HG03095 (cell line): ENCODE measurements around the gene KIAA0825.

Source experiments
- ATAC-seq: cut with Tn5 transposase; IDR thresholded peaks from one replicate; pipeline ENCODE4 v1.9.1; 2021; ENCODE audit warnings: moderate library complexity; ENCODE audit not compliant: unreplicated experiment

Gene KIAA0825

GRCh38 chr5:94618493-94619328, at the start of gene KIAA0825, which contains the start of gene SLF1:
TSS of gene KIAA0825 (minus strand) at chr5:94618604. CDS start at chr5:94537126, 81,478 bp downstream.
TSS of gene SLF1 (plus strand) at chr5:94618669. CDS start at chr5:94628811, 10,142 bp downstream.
- peak; percentile 96 for ATAC-seq

- no peak for ATAC-seq
Observed at GRCh38 chr5:94667937-94668336, 49.5 kb upstream of the KIAA0825 start.

GRCh38 chr5:94661086-94661485, 42.7 kb upstream of the KIAA0825 start:
- no peak for ATAC-seq

- no peak for ATAC-seq
Observed at GRCh38 chr5:94660506-94660905, 42.1 kb upstream of the KIAA0825 start.

- no peak for ATAC-seq
Observed at GRCh38 chr5:94658272-94658671, 39.9 kb upstream of the KIAA0825 start.

GRCh38 chr5:94649874-94650273, 31.5 kb upstream of the KIAA0825 start:
- no peak for ATAC-seq

- ATAC-seq: no peak
Observed at GRCh38 chr5:94646758-94647157, 28.4 kb upstream of the KIAA0825 start.

- ATAC-seq: no peak
Observed at GRCh38 chr5:94645053-94645452, 26.6 kb upstream of the KIAA0825 start.

GRCh38 chr5:94640176-94640575, 21.8 kb upstream of the KIAA0825 start:
- ATAC-seq: no peak

GRCh38 chr5:94632024-94632423, 13.6 kb upstream of the KIAA0825 start:
- peak; percentile 98 for ATAC-seq

GRCh38 chr5:94627191-94627590, 8.8 kb upstream of the KIAA0825 start:
- ATAC-seq: no peak

GRCh38 chr5:94623877-94624276, 5.5 kb upstream of the KIAA0825 start:
- no peak for ATAC-seq

- ATAC-seq: no peak
Observed at GRCh38 chr5:94623011-94623410, 4.6 kb upstream of the KIAA0825 start.

- no peak for ATAC-seq
Observed at GRCh38 chr5:94621763-94622162, 3.4 kb upstream of the KIAA0825 start.

- ATAC-seq: no peak
Observed at GRCh38 chr5:94620256-94620655, 1.9 kb upstream of the KIAA0825 start.

GRCh38 chr5:94618029-94618492, 343 bp downstream of the KIAA0825 start:
- peak; percentile 29 for ATAC-seq

GRCh38 chr5:94615862-94616261, 2.5 kb downstream of the KIAA0825 start:
- no peak for ATAC-seq

GRCh38 chr5:94614156-94614805, 4.1 kb downstream of the KIAA0825 start:
- no peak for ATAC-seq

GRCh38 chr5:94613583-94613982, 4.8 kb downstream of the KIAA0825 start:
- no peak for ATAC-seq

GRCh38 chr5:94595281-94595840, 23.0 kb downstream of the KIAA0825 start:
- ATAC-seq: no peak

GRCh38 chr5:94577466-94578245, 40.7 kb downstream of the KIAA0825 start:
- ATAC-seq: peak; percentile 75
